ENCODE results near the gene TMEM139. TPM values are rescaled to one million over a fixed set of nuclear protein-coding genes. Genes with fewer than 3 reads are reported as not detected.
A peak's percentile ranks its signal among the peaks of the same experiment; 100 is the strongest.

The TMEM139 gene
- total RNA-seq, 1 donor from 2014 or later = 0.47 TPM

DNA sequence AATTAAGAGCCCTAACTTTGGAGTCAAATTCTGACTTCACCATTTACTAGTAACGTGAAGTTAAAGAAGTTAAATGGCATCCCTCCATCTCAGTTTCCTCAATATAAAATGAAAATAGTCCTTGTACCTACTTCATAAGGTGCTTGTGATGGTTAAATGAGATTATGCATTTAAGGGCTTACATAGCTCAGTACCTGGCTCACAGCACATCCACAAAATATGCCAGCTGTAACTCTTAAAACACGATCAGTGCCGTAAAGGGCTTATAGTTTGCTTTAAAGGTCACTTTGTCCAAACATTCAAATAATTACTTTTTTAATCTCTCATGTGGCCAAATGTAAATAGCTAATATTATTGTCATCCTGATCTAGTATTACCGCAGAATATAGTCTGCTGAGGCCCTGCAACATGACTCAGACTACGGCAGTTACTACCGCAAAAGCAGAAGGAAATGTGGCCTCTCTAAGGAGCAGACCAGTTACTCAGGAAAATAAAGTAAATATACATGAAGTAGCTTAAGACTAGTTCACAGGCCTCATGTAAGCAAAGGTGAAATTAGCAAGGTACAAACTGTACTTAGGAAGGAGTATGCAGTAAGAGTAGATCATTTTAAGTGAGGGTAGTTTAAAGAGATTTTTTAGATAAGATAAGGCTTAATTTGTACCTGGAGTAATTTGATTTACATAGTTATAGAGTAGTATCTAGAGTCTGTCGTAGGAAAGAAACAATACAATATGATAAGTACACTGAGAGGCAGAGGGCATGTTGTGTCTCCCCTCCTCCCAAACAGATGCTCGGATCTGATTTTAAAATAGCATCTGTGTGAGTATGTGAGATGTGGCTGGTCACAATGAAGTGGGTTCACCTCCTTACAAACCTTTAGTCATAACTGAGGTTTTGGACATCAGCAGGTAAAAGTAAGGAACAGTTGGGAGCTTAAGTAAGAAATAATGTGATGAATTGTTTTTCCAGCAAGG lies 16.5 kb downstream of the TMEM139 start:
- ChIA-PET CTCF (interaction anchor here (0.5 to 3.4 kb wide), 4 partner anchors 12 to 61 kb away, joined by 3 to 51 read pairs (median 4); no protein-coding TSS in a partner anchor), POLR2A (no interaction called here)
- TF ChIP-seq, protein P1, sequence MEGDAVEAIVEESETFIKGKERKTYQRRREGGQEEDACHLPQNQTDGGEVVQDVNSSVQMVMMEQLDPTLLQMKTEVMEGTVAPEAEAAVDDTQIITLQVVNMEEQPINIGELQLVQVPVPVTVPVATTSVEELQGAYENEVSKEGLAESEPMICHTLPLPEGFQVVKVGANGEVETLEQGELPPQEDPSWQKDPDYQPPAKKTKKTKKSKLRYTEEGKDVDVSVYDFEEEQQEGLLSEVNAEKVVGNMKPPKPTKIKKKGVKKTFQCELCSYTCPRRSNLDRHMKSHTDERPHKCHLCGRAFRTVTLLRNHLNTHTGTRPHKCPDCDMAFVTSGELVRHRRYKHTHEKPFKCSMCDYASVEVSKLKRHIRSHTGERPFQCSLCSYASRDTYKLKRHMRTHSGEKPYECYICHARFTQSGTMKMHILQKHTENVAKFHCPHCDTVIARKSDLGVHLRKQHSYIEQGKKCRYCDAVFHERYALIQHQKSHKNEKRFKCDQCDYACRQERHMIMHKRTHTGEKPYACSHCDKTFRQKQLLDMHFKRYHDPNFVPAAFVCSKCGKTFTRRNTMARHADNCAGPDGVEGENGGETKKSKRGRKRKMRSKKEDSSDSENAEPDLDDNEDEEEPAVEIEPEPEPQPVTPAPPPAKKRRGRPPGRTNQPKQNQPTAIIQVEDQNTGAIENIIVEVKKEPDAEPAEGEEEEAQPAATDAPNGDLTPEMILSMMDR (IDR thresholded peaks at IDR 0.05) = no peak
- no peak for DNase-seq
- ATAC-seq (ENCODE audit: low read depth) = no peak
- peaks cover 92% of the 10 kb centered on the region for H3K36me3 Mint-ChIP-seq (ENCODE audit: low read depth)
- intact Hi-C loops (cut with micrococcal nuclease) = loop anchor here (1.0 kb wide), 1 partner anchor 61 kb away; no protein-coding TSS in a partner anchor
- peaks cover 22% of the 10 kb centered on the region for H3K4me1 Mint-ChIP-seq
- no peaks in the 10 kb centered on the region for H3K9me3 Mint-ChIP-seq
- no peak overlapping the region for H3K4me3 Mint-ChIP-seq
- H3K27ac Mint-ChIP-seq = peak overlapping the region; percentile 59
- no peaks in the 10 kb centered on the region for H3K27me3 Mint-ChIP-seq

DNA sequence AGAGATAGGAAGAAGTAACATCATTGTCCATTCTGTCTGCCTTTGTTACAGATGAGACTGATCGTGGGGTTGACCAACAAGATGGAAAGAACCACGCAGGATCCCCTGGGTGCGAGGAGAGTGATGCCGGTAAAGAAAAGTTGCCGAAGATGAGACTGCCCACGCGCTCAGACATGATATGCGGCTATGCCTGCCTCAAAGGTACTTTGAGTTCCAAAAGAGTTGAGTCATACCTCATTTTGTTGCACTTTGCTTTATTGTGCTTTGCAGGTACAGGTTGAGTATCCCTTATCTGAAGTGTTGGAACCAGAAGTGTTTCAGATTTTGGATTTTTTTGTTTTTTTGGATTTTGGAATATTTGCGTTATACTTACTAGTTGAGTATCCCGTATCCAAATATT lies 19.0 kb downstream of the TMEM139 start:
- intact Hi-C loops (cut with micrococcal nuclease) = loop anchor here (2.0 kb wide), 1 partner anchor 15 kb away; the partner anchor contains the start of gene CASP2
- ChIA-PET POLR2A (no interaction called here), CTCF (interaction anchor here (3.8 kb wide), 1 partner anchor 63 kb away, joined by 37 read pairs; no protein-coding TSS in a partner anchor)
- peaks cover 17% of the 10 kb centered on the region for H3K4me1 Mint-ChIP-seq
- no peak overlapping the region for H3K27ac Mint-ChIP-seq
- DNase-seq = no peak
- H3K27me3 Mint-ChIP-seq = no peaks in the 10 kb centered on the region
- TF ChIP-seq, protein P1 (IDR thresholded peaks at IDR 0.05) = no peak
- H3K9me3 Mint-ChIP-seq = no peaks in the 10 kb centered on the region
- no peak for ATAC-seq (ENCODE audit: low read depth)
- H3K36me3 Mint-ChIP-seq (ENCODE audit: low read depth) = peaks cover 93% of the 10 kb centered on the region
- no peak overlapping the region for H3K4me3 Mint-ChIP-seq

DNA sequence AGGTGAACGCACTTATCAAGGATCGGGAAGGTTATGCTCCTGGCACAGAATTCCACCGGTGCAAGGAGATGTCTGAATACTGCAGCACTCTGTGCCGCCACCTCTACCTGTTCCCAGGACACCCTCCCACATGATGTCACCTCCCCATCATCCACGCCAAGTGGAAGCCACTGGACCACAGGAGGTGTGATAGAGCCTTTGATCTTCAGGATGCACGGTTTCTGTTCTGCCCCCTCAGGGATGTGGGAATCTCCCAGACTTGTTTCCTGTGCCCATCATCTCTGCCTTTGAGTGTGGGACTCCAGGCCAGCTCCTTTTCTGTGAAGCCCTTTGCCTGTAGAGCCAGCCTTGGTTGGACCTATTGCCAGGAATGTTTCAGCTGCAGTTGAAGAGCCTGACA lies 20.2 kb downstream of the TMEM139 start:
- H3K9me3 Mint-ChIP-seq = no peaks in the 10 kb centered on the region
- ChIA-PET POLR2A (no interaction called here), CTCF (interaction anchor here (1.4 to 3.8 kb wide), 2 partner anchors 17 to 64 kb away, joined by 3 to 37 read pairs; partner anchors contain the start of gene CASP2)
- ATAC-seq (ENCODE audit: low read depth) (no peak), DNase-seq (no peak)
- intact Hi-C loops (cut with micrococcal nuclease) = loop anchor here (1.0 to 5.0 kb wide), 4 partner anchors 16 to 112 kb away; partner anchors contain the start of gene CASP2
- H3K4me1 Mint-ChIP-seq = peaks cover 13% of the 10 kb centered on the region
- no peaks in the 10 kb centered on the region for H3K27me3 Mint-ChIP-seq
- TF ChIP-seq, protein P1 (IDR thresholded peaks at IDR 0.05) = no peak
- H3K27ac Mint-ChIP-seq = no peak overlapping the region
- no peak overlapping the region for H3K4me3 Mint-ChIP-seq
- H3K36me3 Mint-ChIP-seq (ENCODE audit: low read depth) = peaks cover 88% of the 10 kb centered on the region

DNA sequence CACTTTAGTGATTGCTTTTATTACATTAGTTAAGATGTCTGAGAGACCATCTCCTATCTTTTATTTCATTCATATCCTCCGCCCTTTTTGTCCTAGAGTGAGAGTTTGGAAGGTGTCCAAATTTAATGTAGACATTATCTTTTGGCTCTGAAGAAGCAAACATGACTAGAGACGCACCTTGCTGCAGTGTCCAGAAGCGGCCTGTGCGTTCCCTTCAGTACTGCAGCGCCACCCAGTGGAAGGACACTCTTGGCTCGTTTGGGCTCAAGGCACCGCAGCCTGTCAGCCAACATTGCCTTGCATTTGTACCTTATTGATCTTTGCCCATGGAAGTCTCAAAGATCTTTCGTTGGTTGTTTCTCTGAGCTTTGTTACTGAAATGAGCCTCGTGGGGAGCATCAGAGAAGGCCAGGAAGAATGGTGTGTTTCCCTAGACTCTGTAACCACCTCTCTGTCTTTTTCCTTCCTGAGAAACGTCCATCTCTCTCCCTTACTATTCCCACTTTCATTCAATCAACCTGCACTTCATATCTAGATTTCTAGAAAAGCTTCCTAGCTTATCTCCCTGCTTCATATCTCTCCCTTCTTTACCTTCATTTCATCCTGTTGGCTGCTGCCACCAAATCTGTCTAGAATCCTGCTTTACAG lies 20.8 kb downstream of the TMEM139 start:
- peaks cover 82% of the 10 kb centered on the region for H3K36me3 Mint-ChIP-seq (ENCODE audit: low read depth)
- no peak overlapping the region for H3K27ac Mint-ChIP-seq
- TF ChIP-seq, protein P1 (IDR thresholded peaks at IDR 0.05) = no peak
- CTCF ChIA-PET = interaction anchor here (1.4 to 3.8 kb wide), 2 partner anchors 17 to 65 kb away, joined by 3 to 37 read pairs; partner anchors contain the start of gene CASP2
- intact Hi-C loops (cut with micrococcal nuclease) = loop anchor here (1.0 to 5.0 kb wide), 4 partner anchors 17 to 112 kb away; partner anchors contain the start of gene CASP2
- no peaks in the 10 kb centered on the region for H3K9me3 Mint-ChIP-seq
- ATAC-seq (ENCODE audit: low read depth) (peak; percentile 65), DNase-seq (peak; percentile 24)
- no peak overlapping the region for H3K4me3 Mint-ChIP-seq
- H3K4me1 Mint-ChIP-seq = peaks cover 17% of the 10 kb centered on the region
- no peaks in the 10 kb centered on the region for H3K27me3 Mint-ChIP-seq
- POLR2A ChIA-PET = no interaction called here

Measured in activated B cell treated with CpG ODN at 0.5 μM for 24 hours (primary cell).